GM19397 (cell line): ENCODE results near the gene PPP1R12C.
A peak's percentile ranks its signal among the peaks of the same experiment; 100 is the strongest.
"Not testable (repeated sequence)": the region's sequence is repeated elsewhere in the genome, so short reads cannot be mapped to it uniquely, and the experiment has no call there.

Experiments
- ATAC-seq: cut with Tn5 transposase; IDR thresholded peaks from one replicate; pipeline ENCODE4 v1.9.1; 2021; ENCODE audit warnings: mild to moderate bottlenecking, moderate library complexity; ENCODE audit not compliant: unreplicated experiment

PPP1R12C gene

DNA sequence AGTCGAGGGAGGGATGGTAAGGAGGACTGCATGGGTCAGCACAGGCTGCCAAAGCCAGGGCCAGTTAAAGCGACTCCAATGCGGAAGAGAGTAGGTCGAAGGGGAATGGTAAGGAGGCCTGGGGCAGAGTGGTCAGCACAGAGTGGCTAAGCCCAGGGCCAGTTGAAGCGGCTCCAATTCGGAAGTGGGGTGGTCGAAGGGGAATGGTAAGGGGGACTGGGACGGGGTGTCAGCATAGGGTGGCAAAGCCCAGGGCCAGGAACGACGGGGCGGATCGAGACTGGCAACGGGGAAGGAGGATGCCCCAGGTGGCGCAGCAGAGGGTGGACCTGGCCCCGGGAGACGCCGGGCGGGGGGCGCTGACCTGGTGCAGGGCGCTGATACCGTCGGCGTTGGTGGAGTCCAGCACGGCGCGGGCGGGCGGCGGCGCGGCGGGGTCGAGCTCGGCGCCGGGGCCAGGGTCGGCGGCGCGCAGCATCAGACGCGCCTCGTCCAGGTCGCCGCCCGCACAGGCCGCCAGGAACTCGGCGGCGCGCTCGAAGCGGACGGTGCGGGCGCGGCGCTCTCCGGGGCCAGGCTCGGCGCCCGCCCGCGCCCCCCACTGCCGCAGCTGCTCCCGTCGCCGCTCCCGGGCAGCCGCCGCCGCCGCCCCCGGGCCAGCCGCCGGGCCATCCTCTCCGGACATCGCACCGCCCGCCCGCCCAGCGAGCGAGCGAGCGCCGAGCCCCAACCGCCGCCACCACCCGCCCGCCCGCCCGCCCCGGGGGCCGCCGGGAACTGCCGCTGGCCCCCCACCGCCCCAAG lies at the start of gene PPP1R12C:
Gene PPP1R12C, minus strand, starts transcription at position 779 of the 804 bp plus-strand sequence. Its CDS starts 94 bp downstream, at position 685.
- ATAC-seq: peak; percentile 13

DNA sequence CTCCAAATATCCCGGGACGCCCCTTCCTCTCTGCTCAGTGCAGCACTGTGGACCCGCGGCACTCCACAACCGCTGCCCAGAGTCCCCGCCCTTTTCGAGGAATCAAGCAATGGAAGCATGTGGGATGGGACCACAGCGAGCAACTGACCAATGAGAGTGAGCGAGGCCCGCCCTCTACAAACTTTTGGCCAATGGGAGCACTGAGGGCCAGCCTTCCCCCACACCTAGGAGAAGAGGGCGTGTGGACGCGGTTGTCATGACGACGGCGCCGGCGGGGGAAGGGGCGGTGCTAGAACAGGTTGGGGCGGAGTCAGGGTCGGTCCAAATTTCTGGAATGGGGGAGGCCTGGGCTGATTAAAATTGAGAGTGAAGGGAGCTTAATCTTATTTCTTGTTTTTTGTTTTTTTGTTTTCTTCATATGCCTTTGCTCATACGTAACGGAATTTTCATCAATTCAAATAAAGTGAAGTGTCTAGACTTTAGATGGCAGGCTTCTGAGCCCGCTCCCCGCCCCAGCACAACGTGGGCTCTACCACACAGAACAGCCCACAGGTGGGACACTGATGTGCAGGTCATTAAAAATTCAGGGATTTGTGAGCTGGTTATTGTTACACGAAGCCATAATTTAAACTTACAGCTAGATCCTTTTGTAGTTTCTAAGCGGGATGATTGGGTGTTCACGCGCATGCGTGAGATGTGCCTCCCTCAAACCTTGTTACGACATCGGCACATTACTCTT lies 49.3 kb upstream of the PPP1R12C start, which contains the start of gene DNAAF3:
Gene DNAAF3, minus strand, starts transcription at position 84 of the 739 bp plus-strand sequence. CDS start 200 bp downstream, outside the sequence.
- ATAC-seq: peak; percentile 72

DNA sequence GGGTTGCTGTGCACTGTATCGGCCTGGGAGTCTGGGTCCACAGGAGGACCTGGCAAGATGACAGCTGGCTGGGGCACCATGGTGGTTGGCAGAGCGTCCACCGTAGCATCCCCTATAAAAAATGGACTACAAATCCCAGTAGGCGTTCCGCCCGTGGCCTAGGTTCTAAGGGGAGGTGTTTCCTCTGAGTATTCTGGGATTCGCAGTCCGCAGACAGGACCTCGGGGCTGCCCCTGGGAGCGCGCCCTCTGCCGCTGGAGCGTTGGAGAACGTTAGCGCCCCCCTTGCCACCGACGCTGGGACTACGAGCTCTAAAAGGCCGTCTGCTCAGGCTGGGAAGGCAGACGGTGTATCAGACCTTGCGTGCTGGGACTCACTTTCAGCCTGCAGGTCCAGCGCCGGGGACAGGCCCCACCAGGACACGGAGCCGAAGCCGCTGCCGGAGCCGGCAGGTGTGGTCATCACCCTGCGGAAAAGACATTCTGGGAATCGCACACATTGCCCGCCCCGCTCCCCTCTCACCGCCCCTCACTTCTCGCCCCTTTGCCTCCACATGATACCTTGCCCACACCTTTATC lies 48.6 kb upstream of the PPP1R12C start:
- no peak for ATAC-seq

DNA sequence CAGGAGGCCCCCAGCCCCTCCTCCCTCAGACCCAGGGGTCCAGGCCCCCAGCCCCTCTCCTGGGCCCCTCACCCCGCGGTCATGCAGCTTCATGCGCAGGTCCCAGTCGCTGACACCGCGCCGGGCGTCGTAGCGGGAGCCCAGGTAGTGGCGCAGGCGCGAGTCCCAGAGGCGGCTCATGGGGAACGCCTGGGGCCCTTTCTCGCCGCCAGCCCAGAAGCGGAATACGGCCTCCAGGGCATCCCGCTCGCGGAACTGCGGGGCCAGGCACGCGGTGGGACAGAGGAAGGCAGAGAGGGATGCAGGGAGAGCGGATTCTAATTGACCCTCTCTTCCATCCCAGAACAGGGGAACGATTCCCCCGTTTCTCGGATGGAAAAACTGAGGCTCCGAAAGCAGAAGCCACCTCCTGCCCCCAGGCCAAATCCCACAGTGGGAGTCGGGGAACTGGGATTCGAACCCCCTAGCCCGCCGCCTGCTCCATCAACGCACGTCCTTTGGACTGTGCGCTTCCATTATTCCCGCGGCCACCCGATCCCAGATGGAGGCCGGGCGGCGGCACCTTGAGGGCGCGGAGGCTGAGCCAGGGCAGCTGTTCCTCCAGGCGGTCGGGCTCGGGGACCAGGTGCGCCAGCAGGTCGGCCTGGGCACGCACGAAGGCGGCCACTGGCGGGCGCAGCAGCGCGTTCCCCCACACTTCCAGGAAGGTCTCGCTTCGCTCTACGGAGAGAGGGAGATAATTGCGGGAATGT lies 44.3 kb upstream of the PPP1R12C start:
- ATAC-seq: no peak

DNA sequence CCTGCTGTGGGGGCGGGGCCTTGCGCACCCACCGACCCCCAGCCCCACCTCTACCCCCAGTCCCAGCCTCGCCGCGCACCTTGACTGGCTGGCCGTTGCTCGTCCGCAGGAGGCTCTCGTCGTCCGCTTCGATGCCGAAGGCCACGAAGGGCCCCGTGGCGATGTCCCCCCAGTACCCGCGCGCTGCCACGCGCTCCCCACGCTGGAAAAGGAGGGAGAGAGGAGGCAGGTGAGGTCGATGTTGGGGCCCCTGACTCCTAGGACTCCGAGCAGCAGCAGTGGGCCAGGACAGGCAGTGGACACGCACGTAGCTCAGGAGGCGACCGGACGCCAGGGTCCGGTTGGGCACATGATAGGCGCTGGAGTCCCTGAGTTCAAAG lies 43.5 kb upstream of the PPP1R12C start:
- ATAC-seq: no peak

DNA sequence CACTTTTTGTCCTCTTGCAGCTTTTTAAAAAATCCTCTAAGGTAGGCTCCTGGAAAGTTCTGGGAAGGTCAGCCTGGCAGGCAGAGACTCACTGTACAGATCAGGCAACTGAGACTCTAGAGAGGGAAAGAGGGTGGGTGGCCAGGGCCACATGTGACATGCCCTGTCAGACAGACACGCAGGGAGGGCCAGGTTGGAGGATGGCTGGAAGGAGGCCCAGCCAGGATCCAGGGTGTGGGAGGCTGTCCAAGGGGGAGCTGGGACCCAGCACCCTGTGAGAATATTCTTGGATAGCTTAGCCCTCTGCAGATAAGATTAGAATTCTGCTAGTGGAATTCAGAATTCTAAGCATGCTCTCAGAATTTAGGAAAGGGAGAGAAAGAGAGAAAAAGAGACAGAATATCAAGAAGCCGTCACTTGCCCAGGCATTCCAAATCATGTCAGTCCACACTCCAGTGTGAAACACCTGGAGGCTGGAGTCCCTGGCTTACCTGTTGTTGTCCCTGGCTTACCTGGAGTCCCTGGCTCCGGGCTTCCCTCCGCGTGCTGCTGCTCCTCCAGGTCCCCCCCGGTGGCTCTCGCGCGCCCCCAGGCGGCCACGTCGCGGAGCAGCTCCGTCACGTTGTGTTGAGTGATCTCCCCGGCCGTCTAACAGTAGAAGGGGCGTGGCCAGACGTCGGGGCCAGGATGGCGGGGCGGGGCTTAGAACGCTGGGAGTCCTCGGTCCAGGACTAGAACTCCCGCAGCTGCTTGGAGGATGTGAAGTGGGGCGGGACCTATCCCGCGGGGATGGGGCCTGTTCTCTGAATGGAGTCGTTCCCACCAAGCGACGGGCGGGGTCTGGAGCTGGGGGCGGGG lies 42.9 kb upstream of the PPP1R12C start:
- no peak for ATAC-seq

DNA sequence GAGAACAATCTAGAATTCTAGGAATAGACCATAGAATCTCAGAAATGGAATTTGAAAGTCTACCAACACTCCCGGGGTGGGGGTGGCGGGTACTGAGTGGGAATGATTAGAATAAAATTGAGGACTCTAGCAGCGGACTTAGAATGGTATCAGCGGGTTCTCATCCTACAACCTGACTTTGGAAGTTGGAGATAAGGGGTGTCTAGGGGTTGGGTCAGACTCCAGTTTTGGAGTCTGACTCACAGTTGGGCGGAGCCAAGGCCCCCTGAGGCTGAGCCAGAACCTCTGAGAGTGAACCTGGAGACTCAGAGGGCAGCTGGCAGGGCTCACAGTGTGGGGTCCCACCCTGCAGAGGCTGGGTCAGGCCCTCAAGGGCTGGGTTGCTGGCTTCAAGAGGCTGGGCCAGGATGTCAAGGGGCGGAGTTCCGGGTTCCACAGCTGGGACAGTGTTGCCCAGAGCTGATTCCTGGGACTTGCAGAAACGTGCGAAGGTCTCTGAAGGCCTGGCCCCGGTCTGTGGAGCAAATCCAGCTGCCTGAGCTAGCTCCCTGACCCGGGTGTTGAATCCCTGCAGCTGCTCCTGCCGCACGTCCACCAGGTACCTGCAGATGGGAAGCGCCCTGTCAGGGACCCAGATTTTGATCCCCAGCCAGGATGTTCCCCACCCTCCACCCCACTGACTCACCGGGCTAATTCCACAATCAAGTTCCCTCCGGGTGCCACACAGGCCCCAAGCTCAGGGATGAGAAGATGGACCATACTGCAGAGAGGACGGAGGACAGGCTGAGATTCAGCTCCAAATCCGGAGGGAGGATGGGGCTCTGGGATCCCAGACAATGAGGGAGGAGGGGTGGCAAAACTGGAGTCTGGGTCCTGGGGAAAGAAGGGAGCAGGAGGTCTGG lies 41.7 kb upstream of the PPP1R12C start:
- ATAC-seq: no peak

DNA sequence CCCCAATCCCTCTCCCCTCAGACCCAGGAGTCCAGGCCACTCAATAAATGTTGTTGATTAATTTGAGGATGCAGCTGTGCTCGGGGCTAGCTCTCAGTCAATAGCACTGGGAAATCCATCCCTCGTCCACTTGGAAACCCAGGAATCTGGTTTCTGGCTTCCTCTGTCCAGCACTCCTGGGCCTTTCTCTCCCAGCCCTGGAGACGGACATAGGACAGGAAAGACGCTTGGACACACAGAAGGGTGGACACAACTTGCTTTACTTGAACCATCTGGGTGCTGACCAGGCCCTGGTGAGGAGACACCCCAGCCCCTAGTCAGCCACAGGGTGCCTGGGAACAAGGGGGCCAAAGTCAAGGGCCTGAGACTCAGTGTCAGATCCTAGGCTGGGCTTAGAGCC lies 41.0 kb upstream of the PPP1R12C start:
- ATAC-seq: no peak

DNA sequence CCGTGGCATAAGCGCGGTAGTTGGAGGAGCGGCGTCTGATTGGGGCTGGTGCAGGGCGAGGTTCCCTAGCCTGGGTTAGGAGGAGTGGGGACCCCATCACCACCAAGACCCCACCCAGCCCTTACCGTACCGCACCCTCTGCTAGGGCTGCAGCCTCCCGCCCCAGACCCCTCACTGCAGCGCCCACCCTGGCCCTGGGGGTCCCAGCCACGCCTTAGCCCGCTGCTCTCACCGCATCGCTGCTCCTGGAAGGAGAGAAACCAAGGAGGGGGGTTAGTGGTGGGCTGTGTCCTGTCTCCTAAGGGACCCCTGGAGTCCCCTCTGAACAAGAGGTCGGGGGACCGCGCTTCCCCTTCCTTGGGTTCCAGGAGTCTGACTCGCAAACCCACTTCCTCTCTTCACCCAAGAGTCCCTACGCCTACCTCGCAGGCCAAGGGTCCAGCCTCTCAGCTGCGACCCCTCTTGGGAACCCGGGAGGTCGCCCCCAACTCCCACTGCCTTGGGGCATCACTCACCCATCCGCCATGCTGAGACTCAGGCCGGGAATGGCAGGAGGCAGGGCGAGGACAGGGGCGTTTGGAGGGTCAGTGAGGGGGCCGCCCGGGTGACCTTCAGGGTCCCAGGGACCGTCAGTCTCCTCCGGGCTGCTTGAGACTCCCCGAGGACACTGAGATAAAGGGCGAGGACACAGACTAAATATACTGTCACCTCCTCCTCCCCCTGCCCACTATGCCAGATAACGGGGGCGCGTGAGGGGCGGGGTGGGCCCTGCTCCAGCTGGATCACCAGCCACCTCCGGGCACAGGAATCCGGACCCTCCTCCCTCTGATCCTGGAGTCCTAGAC lies 39.8 kb upstream of the PPP1R12C start, which contains the start of gene TNNI3:
Gene TNNI3, minus strand, starts transcription at position 669 of the 845 bp plus-strand sequence. Its CDS starts 143 bp downstream, at position 526.
- ATAC-seq: no peak

DNA sequence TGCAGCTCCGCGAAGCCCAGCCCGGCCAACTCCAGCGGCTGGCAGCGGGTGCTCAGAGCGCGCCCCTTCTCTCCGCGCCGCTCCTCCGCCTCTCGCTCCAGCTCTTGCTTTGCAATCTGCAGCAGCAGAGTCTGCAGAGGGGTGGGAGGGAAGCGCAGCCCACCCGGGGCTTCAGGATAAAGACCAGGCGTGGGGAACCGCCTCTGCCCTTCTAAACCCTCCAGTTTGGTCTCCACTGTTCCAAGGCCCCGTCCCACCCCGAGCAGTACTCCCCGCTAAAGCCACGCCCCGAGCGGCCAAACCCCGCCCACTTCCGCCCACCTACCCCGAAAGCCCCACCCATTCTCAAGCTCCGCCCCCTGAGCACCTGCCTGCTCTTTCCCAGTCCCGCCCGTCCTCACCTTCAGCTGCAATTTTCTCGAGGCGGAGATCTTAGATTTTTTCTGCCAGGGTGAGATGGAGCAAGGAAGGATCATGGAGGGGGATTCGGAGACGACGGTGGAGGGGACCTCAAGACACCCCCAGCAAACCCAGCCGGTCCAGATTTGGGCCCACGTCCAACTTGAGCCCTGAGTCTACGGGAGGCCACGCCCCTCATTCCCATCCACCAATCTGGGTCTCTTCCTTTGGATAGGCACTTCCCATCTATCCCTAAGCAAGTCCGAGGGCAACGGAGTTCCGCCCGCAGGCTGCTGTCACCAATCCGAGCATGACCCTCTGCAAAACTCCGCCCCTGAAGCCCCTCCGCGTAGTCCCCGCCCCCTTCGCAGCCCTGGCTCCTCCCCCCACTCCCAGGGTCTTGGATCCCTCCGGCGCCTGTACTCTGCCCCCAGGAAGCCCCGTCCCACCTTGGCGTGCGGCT lies 39.0 kb upstream of the PPP1R12C start:
- ATAC-seq: no peak

DNA sequence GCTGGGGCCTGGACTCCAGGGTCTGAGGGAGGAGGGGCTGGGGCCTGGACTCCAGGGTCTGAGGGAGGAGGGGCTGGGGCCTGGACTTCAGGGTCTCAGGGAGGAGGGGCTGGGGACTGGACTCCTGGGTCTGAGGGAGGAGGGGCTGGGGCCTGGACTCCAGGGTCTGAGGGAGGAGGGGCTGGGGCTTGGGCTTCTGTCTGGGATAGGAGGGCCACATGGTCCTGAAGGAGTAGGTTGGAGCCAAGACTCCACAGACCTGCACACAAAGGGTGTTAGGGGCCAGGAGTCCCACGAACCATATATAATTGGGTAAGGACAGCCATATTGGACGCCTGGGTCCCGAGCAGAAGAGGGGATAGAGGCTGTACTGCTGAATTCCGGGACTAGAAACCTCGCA lies 38.3 kb upstream of the PPP1R12C start:
- not testable (repeated sequence) for ATAC-seq

DNA sequence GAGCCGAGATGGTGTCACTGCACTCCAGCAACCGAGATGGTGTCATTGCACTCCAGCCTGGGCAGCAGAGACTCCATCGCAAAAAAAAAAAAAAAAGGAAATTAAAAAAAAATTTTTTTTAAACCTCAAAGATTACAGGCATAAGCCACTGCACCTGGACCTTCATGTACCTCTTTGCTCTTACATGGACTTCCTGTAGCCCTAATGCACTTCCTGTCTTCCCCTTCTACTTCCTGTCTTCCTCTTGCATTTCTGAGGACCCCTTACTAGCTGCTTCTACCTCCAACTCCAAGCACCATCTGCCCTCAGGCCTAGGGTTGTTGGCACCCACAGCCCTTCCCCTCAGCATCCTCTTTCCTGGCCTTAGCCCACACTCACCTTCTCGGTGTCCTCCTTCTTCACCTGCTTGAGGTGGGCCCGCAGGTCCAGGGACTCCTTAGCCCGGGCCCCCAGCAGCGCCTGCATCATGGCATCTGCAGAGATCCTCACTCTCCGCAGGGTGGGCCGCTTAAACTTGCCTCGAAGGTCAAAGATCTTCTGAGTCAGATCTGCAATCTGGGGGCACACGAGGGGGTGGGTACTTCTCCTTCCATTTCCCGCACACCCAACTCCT lies 36.3 kb upstream of the PPP1R12C start:
- no peak for ATAC-seq

DNA sequence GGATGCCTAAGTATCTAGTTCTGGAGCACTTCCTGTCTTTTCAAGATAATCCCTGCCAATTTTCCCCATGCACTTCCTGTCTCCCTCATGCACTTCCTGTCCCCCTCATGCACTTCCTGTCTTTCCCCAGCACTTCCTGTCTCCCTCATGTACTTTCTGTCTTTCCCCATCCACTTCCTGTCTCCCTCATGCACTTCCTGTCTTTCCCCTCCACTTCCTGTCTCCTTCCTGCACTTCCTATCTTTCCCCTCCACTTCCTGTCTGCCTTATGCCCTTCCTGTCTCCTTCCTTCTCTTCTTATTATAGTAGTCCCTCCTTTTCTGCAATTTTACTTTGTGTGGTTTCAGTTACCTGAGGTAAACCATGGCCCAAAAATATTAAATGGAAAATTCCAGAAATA lies 34.6 kb upstream of the PPP1R12C start:
- ATAC-seq: no peak

DNA sequence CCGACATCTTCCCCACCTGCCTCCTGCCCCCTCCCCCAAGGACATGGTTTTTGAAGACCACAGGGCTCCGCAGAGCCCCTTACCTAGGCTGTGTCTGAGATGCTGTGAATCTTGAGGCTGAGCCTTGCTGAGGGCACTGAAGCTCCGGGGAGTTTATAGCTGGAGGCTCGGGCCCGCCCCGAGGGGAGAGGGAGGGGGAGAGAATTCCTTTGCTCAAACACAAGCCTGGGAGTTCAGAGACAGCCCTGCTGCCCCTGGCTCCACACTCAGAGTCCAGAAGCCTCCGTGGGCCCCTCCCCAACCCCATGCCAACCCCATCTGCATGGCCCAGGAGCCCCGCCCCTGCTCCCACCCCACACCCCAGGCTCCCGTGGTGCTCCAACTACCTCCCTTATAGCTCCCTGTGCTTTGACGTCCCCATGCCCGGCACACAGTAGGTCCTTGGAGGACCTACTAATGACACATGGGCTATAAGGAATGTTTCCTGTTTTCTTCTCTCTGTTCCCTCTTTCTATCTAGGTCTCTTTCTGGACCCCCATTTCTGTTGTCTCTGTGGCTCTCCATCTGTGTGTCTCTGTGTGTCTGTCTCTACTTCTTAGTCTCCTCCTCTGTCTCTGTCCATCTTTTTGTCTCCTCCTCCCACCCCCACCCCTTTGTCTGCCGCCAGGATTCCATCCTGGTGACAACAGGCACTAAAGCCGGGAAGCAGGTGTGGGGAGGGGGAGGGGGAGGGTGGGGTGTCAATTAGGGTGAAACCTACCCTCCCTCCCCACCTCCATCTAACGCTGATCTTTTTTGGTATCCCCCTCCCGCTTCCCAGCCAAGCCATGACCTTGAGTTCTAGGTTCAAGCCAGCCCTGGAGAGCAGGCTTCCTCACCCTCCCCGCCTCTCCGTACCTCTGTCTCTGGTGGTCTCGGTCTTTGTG lies 31.9 kb upstream of the PPP1R12C start, which contains the start of gene TNNT1:
Gene TNNT1, minus strand, starts transcription at position 129 of the 926 bp plus-strand sequence. CDS start 2,049 bp downstream, outside the sequence.
- ATAC-seq: no peak

DNA sequence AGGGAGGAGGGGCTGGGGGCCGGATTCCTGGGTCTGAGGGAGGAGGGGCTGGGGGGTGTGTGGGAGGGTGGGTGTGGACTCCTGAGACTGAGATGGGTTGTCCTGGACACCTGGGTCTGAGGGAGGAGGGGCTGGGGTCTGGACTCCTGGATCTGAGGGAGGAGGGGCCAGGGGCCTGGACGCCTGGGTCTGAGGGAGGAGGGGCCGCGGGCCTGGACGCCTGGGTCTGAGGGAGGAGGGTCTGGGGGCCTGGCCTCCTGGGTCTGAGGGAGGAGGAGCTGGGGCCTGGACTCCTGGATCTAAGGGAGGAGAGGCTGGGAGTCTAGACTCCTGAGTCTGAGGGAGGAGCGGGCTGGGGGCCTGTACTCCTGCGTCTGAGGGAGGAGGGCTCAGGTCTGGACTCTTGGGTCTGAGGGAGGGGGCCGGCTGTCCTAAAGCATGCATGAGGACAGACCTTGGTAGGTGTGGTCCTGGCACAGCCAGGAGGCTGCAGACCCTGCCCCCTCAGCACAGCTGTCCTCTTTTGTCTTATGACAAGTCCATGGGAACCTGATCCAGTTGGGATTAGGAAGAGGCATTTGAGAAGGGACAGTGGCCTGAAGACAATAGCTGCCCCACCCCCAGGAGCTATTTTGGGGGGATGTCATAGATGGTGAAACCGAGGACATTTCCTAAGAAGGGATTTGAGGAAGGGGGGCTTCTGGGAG lies 30.3 kb upstream of the PPP1R12C start:
- ATAC-seq: no peak
